Hippocampal formation (tissue), 2 donors: Measurements from ENCODE around the gene ANAPC15.
"Not testable (repeated sequence)": the region's sequence is repeated elsewhere in the genome, so short reads cannot be mapped to it uniquely, and the experiment has no call there.

Experiments used
- DNase-seq, 2 donors: peaks; one replicate each; lab custom pipeline; 2025; lab: John Stamatoyannopoulos, UW

The ANAPC15 gene

DNA sequence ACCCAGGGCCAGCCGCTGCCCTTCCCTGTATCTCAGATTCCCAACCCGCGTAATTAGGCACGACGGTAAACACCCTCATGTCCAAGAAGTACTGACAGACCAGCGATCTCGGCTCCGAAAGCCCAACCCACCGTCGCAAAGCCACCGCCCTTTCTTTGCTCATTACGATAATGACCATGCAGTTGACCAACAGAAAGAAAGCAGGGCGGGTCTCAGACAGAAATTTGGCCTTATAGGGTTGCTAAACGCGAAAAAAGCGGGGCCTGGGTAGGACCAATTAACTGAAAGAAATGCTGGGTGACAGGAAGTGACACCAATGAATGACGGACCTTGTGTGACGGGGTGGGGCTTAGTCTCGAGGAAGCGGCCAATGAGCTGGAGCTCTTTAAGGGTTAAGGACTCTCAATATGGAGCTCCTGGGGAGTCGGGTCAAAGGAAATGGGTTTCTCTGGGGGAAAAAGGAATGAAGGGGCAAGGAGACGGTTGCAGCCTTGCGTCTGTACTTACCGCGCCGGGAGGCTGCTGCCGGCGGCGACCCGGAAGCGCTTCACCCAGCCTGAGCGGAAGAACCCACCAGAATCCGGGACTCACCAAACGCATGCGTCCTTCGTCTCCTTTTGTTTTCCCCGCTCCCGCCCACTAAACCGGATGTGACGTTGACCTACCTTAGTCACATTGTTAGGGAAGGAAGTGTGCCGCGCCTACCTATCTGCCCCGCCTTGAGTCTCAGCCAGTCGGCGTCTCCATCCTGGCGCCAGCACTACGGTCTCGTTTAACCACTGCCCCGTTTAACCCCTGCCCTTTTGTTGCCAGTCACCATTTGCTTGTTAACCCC is at the start of gene ANAPC15:
ANAPC15 (minus strand) TSS at position 553 of the 835 bp plus-strand sequence. CDS start 1,419 bp downstream, outside the sequence.
- peak; percentile 95 to 100 for DNase-seq

DNA sequence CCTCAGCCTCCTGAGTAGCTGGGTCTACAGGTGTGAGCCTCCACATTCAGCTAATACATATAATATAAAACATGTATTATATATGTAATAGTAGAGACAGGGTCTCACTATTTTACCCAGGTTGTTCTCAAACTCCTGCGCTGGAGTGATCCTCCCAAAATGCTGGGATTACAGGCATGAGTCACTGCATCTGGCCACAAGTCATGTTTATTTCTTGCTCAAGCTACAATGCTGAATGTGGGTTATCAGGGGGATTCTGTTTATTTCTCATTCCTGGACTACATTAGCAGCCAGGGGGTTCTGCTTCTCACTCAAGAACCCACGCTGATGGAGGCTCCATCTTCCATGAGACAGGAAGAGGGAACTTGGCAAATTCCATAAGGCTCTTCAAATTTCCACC is 47.8 kb upstream of the ANAPC15 start:
- no peak for DNase-seq

GRCh38 chr11:72157131-72157530 is 44.6 kb upstream of the ANAPC15 start:
- no peak for DNase-seq

GRCh38 chr11:72155751-72156150 is 43.3 kb upstream of the ANAPC15 start:
- no peak for DNase-seq

DNA sequence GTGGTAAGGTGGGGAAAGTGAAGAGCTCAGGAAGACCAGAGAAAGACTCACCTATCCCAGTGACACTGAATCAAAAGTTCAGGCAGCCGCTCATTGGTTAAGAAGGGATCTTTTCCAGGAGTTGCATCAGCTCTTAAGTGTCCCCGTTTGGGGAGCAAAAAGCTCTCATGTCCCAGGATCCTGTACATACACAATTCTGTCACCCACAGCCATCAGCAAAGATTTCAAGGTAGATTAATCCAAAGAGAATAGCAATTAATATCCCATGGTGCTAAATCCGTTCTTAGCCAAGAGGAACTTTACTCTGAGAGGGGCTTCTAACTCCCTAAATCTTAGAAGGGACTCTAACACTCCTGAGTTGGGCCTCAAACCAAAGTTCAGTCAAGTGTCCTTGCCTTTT is 42.3 kb upstream of the ANAPC15 start:
- no peak for DNase-seq

- not testable (repeated sequence) for DNase-seq
Measured at GRCh38 chr11:72153874-72154273, 41.4 kb upstream of the ANAPC15 start.

GRCh38 chr11:72150882-72151281 is 38.4 kb upstream of the ANAPC15 start:
- DNase-seq: no peak

DNA sequence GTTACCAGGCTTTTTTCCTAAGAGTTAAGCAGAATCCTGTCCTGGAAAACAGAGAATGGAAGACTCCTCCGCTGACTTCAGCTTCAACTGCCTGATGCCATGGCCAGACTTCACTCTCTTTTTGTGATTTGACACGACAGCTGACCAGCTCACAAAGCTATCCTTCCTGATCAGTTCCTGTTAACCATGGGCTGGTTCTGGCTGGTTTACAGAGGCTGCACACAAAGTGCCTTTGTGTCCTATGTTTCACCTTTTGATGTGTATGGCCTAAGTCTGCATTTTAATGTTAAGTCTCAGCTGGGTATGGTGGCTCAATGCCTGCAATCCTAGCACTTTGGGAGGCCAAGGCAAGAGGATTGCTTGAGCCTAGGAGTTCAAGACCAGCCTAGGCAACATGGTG is 34.1 kb upstream of the ANAPC15 start:
- DNase-seq: no peak

DNA sequence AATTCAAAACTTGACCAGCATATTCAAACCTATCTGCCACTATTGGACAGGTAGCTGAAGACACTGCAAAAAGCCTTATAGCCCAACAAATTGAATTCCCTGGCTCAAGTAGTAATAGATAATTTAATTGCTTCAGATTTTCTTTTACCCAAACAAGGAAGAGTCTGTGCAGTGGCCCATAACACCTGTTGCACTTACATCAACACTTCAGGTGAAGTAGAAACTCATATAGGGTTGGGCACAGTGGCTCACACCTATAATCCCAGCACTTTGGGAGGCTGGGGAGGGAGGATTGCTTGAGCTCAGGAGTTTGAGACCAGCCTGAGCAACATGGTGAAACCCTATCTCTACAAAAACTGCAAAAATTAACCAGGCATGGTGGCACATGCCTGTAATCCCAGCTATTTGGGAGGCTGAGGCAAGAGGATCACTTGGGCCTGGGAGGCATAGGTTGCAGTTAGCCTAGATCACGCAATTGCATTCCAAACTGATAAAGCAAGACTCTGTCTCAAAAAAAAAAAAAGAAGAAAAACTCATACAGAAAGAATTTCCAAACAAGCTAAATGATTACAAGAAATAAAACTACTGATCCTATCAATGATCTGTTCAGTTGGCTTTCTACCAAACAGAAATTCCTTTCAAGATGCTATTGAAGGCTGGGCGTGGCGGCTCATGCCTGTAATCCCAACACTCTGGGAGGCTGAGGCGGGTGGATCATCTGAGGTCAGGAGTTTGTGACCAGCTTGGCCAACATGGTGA is 32.5 kb upstream of the ANAPC15 start:
- no peak for DNase-seq

GRCh38 chr11:72142543-72142942 is 30.0 kb upstream of the ANAPC15 start:
- not testable (repeated sequence) for DNase-seq

- not testable (repeated sequence) for DNase-seq
Measured at GRCh38 chr11:72142086-72142485, 29.6 kb upstream of the ANAPC15 start.

DNA sequence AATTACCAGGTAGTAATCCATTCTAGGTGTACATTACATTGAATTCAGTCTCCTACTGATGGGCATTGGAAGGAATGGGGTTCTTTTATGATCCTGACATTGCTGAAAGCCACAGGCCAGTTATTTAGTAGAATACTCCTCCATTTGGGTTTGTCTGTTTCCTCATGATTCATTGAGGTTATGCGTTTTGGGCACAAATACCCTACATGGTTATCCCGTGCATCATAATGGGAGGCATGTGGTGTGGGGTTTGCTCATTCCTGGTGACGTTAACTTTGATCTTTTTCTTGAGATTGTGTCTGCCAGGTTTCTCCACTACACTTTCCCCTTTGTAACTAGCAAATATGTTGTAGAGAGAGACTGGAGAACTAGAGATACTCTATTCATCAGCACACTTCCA is 28.6 kb upstream of the ANAPC15 start:
- no peak for DNase-seq

DNA sequence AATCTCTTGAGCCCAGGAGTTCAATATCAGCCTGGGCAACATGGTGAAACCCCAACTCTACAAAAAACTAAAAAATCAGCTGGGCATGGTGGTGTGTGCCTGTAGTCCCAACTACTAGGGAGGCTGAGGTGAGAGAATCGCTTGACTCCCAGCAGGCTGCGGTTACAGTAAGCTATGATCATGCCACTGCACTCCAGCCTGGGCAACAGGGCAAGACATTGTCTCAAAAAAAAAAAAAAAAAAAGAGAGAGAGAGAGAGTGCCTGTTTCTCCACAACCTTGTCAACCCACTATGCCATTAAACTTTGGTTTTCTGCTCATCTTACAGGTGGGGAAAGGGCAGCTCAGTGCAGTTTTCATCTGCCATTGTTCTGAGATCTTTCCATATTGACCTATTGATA is 28.2 kb upstream of the ANAPC15 start:
- no peak for DNase-seq

DNA sequence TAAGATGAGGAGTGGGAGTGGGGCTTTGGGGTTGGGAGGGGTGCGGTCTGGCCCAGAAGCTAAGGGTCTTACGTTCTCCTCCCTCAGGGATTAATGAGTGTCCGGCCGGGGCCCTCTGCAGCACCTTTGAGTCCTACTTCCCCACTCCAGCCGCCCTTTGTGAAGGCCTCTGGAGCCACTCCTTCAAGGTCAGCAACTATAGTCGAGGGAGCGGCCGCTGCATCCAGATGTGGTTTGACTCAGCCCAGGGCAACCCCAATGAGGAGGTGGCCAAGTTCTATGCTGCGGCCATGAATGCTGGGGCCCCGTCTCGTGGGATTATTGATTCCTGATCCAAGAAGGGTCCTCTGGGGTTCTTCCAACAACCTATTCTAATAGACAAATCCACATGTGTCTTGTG is 27.0 kb upstream of the ANAPC15 start:
- DNase-seq: no peak

- no peak for DNase-seq
Measured at GRCh38 chr11:72138821-72139390, 26.4 kb upstream of the ANAPC15 start.

DNA sequence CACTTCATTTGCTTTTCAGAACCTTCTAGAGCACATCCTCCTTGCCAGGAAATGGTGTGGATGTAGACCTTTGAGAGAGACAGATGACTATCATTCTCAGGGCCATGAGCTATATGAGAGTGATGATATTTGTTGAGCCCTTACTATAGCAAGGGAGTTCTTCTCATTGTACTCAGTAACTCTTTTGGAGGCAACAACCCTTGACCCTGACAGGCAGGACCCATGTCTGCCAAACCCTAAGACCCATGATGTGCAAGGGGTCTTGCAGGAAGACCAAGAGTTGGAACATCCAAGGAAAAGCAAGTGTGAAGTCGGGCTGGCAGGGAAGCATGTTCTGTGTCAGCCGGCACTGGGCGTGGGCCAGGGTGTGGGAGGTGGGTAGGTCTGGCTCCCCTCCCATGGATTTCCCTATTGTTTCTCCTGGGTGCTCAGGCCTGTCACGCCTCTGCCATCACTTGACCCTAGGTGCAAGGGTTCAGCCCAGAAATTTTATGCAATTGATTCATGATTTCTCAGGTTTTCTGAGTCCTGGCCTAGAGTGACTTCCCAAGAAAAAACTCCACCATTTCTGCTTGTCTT is 24.3 kb upstream of the ANAPC15 start:
- no peak for DNase-seq

DNA sequence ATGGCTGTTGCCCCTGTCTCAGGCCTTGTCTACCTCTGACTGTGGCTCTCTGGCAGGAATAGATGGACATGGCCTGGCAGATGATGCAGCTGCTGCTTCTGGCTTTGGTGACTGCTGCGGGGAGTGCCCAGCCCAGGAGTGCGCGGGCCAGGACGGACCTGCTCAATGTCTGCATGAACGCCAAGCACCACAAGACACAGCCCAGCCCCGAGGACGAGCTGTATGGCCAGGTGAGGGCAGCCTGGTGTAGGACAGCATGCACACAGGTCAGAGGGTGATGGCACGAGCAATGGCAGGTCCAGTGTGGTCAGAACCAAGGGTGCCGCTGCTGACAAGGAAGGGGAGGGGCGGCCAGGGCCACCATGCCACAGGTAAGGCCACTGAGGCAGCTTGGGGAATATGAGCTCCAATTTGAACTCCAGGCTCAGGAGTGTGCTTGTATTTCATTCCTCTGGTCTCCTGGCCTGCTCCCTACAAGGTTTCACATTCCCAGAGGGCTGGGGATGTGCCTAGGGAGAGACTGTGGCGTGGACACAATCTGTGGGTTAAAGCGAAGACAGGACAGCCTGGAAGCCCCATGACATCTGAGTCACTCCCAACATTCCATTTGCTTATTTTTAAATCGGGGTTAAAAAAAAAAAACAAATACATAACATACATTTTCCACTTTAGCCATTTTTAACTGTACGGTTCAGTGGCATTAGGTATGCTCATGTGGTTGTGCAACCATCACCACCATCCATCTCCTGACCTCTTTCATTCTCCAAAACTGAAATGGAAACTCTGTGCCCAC is 23.6 kb upstream of the ANAPC15 start:
- no peak for DNase-seq

- not testable (repeated sequence) for DNase-seq
Measured at GRCh38 chr11:72135473-72135872, 23.0 kb upstream of the ANAPC15 start, which contains the start of gene FOLR3. Gene FOLR3, plus strand, starts transcription at chr11:72135725. Its CDS starts 228 bp downstream, at chr11:72135953.

DNA sequence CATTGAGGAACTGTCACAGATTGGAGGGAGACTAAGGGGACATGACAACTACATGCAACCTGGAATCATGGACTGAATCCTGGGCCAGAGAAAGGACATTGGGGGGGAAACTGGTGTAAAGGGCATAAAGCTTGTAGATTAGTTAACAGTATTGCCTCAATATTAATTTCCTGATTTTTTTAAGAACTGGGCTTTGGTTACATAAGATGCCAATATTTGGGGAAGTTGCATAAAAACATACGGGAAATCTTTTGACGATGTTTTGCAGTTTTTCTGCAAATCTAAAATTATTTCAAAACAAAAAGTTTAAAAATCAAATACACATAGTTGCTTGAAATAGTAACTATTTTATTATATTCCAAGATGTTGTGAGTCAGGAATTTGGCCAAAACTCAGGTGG is 20.2 kb upstream of the ANAPC15 start:
- no peak for DNase-seq

DNA sequence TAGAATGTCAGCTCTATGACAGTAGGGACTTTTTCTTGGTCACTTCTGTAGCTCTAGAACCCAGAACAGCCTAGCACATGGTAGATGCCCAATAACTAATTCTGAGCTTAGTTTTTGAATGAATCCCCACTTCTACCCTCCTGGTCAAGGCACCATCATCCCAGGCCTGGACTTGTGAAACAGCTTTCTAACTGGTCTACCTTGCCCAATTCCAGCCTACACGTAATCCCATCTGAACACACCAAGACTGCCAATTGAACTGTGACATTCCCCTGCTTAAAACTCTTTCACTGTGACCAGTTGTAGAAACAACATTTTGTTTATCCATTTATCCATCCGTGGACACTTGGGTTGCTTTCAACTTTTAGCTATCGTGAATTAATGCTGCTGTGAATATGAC is 16.9 kb upstream of the ANAPC15 start:
- no peak for DNase-seq

- no peak for DNase-seq
Measured at GRCh38 chr11:72127923-72128322, 15.4 kb upstream of the ANAPC15 start.
